Bronchial epithelial cell (primary cell): ENCODE data around the gene HMGXB3. TPM values are rescaled to one million over a fixed set of nuclear protein-coding genes. Genes with fewer than 3 reads are reported as not detected.

ENCODE experiments used
- DNase-seq: peaks from one replicate; pipeline ENCODE4 v3.0.0-alpha.2; 2010; ENCODE audit warnings: low read depth
- FAIRE-seq: peaks from 2 replicates; lab custom pipeline; 2011; peaks lifted over from hg19 to GRCh38; lab: Jason Lieb, UNC
- H3K27me3 ChIP-seq: 2 replicates; pipeline ENCODE4 v1.5.1; 2011; ENCODE audit warnings: low read length; ENCODE audit not compliant: control insufficient read depth, insufficient read depth
- H3K36me3 ChIP-seq: 2 replicates; pipeline ENCODE4 v1.5.1; 2011; ENCODE audit warnings: low read length; ENCODE audit not compliant: control insufficient read depth, insufficient read depth
- H3K4me3 ChIP-seq: 2 replicates; pipeline ENCODE4 v1.5.1; 2011; ENCODE audit warnings: mild to moderate bottlenecking, low read depth, low read length, control low read depth
- total RNA-seq: library from RNA; depleted of rRNA; stranded (reverse); fragments of >200 nt; gene quantifications from 2 replicates; pipeline ENCODE4 v1.2.1, GENCODE V29; 2014
- TF ChIP-seq, protein P1 (sequence below): IDR thresholded peaks from 2 replicates; pipeline ENCODE4 v1.5.1; 2011; ENCODE audit warnings: mild to moderate bottlenecking, moderate library complexity, low read length, control low read depth, inconsistent platforms; ENCODE audit not compliant: insufficient read depth, severe bottlenecking

Gene HMGXB3
- total RNA-seq, 1 donor from 2014 or later, result 22.9 TPM

- Histone ChIP-seq H3K4me3 (no peak overlapping the region), H3K27me3 (no peaks in the 10 kb centered on the region), H3K36me3 (peaks cover 23% of the 10 kb centered on the region)
- TF ChIP-seq, protein P1, sequence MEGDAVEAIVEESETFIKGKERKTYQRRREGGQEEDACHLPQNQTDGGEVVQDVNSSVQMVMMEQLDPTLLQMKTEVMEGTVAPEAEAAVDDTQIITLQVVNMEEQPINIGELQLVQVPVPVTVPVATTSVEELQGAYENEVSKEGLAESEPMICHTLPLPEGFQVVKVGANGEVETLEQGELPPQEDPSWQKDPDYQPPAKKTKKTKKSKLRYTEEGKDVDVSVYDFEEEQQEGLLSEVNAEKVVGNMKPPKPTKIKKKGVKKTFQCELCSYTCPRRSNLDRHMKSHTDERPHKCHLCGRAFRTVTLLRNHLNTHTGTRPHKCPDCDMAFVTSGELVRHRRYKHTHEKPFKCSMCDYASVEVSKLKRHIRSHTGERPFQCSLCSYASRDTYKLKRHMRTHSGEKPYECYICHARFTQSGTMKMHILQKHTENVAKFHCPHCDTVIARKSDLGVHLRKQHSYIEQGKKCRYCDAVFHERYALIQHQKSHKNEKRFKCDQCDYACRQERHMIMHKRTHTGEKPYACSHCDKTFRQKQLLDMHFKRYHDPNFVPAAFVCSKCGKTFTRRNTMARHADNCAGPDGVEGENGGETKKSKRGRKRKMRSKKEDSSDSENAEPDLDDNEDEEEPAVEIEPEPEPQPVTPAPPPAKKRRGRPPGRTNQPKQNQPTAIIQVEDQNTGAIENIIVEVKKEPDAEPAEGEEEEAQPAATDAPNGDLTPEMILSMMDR, result no peak
- no peak for FAIRE-seq
- no peak for DNase-seq
Observed at GRCh38 chr5:150009671-150010387, 9.3 kb downstream of the HMGXB3 start.

GRCh38 chr5:150013931-150014330, 13.4 kb downstream of the HMGXB3 start:
- H3K36me3 ChIP-seq, result peaks cover 32% of the 10 kb centered on the region
- DNase-seq, result no peak
- FAIRE-seq, result no peak
- TF ChIP-seq, protein P1, result no peak
- no peaks in the 10 kb centered on the region for H3K27me3 ChIP-seq
- H3K4me3 ChIP-seq, result no peak overlapping the region

- TF ChIP-seq, protein P1, result no peak
- no peak for FAIRE-seq
Observed at GRCh38 chr5:150014456-150014855, 13.9 kb downstream of the HMGXB3 start.

DNA sequence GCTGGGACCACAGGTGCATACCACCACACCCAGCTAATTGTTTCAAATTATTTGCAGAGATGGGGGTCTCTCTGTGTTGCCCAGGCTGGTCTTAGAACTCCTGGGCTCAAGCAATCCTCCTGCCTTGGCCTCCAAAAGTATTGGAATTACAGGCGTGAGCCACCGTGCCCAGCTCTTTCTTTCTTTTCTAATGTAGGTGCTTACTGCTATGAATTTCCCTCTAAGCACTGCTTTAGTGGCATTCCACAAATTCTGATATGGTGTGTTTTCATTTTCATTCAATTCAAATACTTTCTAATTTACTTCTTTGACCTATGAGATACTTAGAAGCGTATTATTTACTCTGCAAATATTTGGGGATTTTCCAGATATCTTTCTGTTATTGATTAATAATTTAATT, 14.9 kb downstream of the HMGXB3 start:
- no peak overlapping the region for H3K4me3 ChIP-seq
- no peak for DNase-seq
- TF ChIP-seq, protein P1, result no peak
- H3K27me3 ChIP-seq, result no peaks in the 10 kb centered on the region
- H3K36me3 ChIP-seq, result peaks cover 25% of the 10 kb centered on the region
- FAIRE-seq, result no peak

More at GRCh38 chr5:150014456-150014855, 13.9 kb downstream of the HMGXB3 start:
- no peak overlapping the region for H3K4me3 ChIP-seq
- DNase-seq, result no peak
- H3K36me3 ChIP-seq, result peaks cover 30% of the 10 kb centered on the region
- H3K27me3 ChIP-seq, result no peaks in the 10 kb centered on the region

- no peak for FAIRE-seq
- TF ChIP-seq, protein P1, result no peak
- Histone ChIP-seq H3K36me3 (peaks cover 22% of the 10 kb centered on the region), H3K4me3 (no peak overlapping the region), H3K27me3 (no peaks in the 10 kb centered on the region)
- no peak for DNase-seq
Observed at GRCh38 chr5:150016537-150016936, 16.0 kb downstream of the HMGXB3 start.
